Stimulated activated CD8-positive, alpha-beta memory T cell treated with anti-CD3 and anti-CD28 coated beads, Interleukin-12 subunit alpha, Interleukin-12 subunit beta, amount 100 ng/mL, for 24 hours (primary cell): ENCODE data around the gene COL27A1.

Source experiments
- DNase-seq: peaks from one replicate; pipeline ENCODE4 v3.0.0-alpha.2; 2020; ENCODE audit errors: extremely low read depth

COL27A1 gene

DNA sequence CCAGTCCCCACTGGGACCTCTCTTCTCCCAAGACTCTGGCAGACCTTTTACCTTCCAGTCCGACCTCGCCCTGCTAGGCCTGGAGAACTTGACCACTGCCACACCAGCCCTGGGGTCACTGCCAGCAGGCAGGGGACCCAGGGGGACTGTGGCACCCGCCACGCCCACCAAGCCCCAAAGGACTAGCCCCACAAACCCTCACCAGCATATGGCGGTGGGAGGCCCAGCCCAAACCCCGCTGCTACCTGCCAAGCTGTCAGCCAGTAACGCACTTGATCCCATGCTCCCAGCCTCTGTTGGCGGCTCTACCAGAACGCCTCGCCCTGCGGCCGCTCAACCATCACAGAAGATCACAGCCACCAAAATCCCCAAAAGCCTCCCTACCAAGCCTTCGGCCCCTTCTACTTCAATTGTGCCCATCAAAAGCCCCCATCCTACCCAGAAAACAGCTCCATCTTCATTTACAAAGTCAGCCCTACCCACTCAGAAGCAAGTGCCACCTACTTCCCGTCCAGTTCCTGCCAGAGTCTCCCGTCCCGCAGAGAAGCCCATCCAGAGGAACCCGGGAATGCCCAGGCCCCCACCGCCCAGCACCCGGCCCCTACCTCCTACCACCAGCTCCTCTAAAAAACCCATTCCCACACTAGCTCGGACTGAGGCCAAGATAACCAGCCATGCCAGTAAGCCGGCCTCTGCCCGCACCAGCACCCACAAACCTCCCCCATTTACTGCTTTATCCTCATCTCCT is 13.1 kb downstream of the COL27A1 start:
- DNase-seq, result no peak

DNA sequence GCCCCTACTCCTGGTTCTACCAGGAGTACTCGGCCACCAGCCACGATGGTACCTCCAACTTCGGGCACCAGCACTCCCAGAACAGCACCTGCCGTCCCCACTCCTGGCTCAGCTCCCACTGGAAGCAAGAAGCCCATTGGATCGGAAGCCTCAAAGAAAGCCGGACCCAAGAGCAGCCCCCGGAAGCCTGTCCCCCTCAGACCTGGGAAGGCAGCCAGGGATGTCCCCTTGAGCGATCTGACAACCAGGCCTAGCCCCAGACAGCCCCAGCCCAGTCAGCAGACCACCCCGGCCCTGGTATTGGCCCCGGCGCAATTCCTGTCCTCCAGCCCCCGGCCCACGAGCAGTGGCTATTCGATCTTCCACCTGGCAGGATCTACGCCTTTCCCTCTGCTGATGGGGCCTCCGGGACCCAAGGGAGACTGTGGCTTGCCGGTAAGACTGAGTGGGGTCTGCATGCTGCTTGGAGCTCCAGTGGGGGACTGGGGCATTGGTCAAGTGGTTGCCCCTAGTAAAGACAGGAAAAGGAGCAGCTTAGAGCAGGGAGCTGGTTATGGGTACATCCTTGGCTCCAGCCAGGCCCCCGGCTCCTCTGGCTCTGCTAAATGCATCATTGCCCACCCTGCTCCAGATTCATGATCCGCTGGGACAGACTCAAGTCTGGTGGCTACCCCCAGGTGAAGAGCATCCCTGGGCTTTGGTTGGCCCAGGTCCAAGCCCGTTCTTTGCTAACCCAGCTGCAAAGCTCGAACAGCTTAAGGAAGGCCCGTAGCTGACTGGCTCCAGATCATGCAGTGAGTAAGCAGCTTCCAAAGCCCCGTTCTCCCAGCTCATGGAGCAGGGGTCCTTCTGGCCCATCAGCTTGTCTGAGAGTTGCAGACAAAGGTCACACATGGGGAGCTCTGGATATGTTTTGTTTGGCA is 14.0 kb downstream of the COL27A1 start:
- no peak for DNase-seq

DNA sequence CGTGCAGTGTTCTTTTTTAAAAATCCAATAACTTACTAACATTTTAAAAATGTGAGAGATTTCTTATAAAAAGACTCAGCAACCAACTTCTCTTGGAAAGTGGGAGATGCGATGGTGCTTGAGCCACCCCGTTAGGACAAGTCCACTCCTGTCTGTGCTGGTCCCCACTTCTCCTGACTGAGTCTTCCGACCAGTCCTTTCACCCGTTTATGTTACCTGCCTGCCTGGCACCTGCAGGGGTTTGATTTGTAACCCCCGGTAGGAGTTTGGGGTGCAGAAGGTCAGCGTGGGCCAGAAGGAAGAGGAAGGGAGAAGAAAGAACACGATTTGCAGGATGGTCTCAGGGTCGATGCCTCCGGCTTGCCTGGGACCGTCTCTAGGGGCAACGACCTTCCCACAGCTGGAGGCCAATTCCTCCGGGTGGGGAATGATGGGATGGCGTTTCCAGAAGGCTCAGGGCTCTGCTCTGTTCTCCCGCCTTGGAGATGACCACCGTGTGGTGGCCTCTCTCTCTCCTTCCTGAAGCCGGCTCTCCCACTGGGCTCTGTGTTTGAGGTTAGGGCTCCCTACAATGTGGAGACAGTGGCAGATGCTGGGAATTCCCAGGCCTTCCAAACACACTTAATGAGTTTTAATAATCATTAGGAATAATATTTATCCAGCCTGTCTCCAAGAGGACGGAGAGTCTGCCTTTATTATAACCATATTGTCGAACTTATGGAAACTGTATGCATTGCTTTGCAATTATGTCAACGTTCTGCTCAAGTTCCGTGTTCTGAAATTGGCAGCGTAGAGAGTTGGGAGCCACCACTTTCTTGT is 14.8 kb downstream of the COL27A1 start:
- no peak for DNase-seq

DNA sequence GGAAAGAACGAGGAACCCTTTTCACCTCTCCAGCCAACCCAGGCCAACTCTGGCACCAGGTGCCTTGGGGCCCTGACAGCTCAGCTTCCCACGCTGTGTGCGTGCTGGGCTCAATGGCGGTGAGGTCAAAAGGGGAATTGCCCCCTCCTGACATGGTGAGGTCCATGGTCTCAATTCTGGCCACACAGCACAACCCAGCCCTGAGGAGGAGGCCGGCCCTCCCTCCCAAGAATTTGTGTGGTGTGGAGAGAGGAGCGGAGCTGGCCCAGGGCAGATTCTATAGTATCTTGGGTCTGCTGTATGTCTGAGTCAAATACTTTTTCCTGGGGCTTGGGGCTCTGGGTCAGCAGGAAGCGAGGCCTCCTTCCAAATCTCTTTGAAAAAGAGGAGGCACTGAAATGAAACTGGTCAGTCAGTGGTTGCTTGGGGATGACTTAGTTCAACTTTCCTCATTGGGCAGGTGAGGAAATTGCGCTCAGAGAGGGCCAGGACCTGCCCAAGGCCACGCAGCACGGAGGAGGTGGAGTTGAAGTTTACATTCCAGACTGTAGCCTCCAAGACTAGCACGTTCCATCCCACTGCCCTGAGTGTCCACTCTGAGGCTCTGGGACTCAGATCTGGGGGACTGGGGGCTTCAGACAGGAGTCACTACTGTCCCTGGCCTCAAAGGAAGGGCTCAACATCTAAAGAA is 15.6 kb downstream of the COL27A1 start:
- no peak for DNase-seq

DNA sequence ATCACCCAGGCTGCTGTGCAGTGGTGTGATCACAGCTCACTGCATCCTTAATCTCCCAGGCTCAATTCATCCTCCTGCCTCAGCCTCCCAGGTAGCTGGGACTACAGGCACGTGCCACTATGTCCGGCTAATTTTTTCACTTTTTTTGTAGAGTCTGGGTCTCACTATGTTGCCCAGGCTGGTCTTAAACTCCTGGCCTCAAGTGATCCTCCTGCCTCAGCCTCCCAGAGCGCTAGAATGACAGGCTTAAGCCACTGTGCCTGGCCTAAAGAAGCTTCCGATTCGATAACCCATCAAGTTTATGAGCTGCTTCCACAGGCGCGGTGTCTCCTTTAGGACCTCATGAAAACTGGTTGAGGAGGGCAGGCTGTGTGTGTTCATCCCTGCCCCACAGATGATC is 16.2 kb downstream of the COL27A1 start:
- no peak for DNase-seq

DNA sequence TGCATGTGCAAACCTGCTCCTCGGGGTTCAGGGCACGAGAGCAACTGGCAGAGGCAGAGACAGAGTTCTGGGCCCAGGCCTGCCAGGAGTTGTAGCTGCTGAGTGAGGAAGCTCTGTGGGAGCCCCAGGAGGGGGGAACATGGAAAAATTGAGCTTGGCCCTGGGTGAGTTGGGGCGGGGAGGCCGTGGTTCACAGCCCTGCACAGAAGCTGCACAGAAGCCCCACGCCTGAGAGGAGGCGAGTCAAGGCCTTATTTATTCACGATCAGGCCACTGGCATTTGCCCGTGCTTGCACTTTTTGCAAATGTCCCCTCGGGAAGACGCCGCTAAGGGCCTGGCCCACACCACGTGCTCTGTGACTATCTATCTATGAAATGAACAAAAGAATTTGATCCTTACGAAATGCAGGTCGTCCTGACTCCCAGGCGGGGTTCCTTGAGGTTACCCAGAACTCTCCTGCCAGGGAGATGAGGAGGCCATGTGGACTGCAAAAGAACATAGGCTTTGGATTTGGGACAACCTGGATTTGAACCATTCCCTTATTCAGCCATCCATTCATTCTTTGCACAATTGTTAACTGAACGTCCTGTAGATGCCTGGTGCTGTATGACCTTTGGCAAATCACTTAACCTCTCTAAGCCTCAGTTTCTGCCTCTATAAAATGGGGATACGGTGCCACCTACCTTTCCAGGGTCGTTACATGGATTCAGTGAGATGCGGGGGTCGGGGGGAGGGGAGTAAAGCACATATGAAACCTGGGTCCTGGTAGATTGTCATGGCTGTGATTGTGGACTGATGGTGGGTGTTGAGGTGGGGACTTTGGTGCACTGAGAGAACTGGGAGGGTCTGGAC is 17.9 kb downstream of the COL27A1 start:
- DNase-seq, result no peak

DNA sequence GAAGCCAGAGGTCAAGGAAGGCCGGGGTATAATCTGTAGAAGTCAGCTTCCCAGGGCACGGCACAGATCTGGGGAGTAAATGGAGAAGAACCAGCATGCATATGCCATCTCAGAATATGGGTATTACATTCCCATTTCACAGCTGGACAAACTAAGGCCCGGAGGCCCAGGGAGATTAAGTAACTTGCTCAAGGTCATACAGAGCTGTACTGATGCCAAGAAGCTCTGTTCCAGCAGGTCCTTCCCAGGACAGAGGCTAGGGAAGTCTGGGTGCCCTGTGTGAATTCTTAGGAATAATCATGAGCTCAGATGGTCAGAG is 19.2 kb downstream of the COL27A1 start:
- DNase-seq, result no peak

DNA sequence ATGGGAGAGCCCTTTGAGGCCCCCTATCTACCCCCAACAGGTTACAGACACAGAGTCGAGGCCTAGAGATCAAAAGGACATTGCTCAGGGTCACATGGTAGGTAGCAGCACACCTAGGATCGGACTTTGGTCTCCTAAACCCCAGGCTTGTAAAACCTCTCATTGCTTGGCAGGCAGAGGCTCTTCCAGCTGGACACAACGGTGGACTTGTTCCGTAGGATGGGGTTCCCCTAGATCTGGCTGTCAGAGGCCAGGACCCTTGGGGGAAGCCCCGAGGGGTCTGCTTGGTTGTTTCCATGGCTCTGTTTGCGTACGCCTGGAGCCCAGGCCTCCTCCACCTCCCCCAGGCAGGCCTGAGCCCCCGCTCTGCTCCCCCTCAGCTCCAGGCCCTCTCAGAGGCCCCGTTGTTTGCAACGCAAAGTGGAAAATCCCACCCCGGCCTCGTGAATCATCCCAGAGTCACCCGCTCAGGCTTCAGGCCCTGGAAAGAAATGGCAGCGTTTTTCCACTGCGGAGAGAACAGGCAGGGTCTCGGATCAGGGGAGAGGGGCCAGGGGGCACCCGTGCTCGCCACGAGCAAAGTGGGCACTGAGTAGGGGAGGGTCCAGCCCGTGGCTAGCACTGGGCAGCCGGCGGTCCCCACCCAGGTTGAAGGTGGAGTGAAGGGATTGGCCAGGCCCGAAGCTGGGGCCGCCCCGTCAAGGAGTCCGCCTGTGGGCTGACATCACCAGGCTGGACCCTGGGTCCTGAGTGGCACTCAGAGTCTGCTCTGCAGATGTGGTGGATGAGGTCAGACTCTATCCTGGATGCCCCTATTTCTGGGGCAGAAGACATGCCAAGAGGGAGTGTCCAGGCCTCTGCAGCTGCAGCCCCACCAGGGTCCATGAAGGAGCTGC is 19.8 kb downstream of the COL27A1 start:
- DNase-seq, result no peak

DNA sequence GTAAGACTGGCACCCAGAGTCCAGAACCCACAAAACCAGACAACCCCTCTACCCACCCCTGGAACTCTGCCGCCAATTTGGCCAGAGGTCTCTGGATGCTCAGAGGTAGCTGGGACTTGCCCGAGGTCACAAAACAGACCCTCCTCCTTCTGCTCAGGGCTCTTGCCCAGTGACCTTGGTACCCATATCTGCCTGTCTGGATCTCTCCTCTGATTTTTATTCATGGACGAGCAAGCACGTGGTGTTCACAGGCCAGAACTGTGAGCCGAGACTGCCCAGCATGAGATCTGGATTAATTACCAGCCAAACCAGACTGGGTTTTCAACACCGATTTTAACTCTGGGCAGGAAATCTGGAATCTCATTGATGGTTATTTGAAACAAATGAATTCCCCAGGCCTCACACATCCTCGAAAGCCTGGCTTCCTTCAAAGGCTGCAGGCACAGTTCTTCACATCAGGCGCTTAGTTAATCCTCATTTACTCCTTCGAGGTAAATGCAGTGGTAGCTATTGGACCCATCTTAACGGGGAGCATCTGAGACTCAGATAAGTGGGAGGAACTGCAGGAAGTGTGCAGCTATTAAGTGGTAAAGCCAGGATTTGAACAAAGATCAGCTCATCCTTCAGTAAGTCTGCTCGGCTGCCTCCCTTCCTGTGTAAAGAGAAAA is 21.4 kb downstream of the COL27A1 start:
- no peak for DNase-seq

DNA sequence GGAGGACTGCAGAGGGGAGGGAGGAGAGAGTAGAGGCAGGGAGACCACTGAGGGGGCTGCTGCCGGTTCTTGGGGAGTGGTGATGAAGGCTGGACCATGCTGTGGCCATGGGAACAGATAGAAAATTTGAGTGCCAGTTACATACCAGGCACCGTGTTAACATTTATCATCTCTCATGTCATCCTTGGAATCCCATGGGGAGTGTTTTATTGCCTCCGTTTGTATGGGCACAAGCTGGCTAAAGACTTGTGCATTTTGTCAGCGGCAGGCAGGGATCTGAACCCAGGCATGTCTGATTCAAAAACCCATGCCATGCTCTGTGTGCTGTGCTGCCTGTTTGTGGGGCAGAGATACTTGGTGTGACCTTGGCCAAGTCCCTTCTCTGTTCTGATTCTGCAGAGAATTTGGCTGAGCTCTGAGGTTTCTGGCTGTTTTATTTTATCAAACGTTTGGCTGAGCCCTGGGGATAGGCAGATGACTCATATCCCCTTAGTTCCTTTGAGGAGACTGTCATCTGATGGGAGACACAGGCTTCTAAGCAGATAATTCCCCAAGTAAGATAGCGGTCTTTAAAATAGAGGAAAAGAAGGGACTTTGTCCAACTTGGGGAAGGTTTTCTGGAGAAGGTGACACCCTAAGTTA is 22.2 kb downstream of the COL27A1 start:
- DNase-seq, result no peak

DNA sequence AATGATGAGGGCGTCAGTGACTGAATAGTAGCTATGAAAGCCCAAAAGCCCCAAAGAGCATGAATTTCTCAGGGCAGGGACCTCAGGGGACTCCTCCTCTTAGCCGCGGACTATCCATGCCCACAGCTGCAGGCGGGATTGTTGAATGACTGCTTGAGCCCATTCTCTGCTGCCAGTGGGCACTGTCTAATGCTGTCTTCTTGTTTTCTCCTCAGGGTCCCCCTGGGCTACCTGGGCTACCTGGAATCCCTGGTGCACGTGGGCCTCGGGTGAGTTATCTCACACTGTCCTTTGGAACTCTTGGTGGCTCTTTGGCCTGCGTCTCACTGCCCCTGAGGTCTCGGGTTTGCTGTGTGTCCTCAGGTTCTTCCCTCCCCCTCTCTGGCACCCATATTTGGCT is 22.7 kb downstream of the COL27A1 start:
- DNase-seq, result no peak

DNA sequence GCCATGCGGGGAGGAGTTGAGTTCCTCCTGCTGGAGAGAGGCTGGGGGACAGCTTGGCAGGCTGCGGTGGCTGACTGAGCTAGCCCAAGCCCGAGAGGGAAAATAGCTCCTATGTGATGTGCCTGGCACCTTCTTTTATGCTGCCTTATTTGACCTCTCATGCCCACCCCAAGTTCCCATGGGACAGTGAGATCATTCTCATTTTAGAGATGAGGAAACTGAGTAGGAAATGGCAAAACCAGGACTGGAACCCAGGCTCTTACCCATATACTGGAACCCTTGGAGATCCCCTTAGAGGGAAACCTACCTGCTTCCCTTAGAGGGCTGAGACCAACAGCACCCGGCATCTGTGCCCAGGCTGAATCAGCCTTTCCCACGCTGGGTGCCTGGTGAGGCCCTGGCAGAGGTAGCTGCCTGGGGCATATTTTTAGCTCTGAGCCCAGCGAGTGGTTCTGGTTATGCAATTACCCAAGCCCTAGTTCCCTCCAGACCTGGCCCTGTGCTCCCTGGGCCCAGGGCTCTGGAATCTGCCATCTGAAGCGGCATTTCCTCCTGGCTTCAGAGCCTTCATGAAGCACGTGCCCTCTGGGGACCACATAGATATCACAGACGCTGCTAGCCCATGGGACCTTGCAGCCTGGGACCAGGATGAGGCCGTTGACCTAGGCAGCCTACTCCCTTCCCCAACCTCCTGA is 23.6 kb downstream of the COL27A1 start:
- no peak for DNase-seq

DNA sequence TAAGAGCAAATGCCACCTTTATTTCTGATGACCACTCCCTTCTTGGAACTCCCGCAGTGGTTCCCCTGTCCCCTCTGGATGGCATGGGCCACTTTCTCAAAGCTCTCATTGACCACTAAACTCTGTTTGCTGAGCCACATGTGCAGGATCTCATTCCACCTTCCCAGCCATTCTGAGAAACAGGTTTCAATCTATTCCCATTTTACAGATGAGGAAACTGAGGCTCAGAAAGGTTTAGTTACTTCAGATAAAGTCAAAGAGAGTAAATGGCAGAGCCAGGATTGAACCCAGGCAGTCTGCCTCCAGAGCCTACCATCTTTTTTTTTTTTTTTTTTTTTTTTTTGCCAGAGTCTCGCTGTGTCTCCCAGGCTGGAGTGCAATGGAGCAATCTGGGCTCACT is 24.2 kb downstream of the COL27A1 start:
- no peak for DNase-seq

DNA sequence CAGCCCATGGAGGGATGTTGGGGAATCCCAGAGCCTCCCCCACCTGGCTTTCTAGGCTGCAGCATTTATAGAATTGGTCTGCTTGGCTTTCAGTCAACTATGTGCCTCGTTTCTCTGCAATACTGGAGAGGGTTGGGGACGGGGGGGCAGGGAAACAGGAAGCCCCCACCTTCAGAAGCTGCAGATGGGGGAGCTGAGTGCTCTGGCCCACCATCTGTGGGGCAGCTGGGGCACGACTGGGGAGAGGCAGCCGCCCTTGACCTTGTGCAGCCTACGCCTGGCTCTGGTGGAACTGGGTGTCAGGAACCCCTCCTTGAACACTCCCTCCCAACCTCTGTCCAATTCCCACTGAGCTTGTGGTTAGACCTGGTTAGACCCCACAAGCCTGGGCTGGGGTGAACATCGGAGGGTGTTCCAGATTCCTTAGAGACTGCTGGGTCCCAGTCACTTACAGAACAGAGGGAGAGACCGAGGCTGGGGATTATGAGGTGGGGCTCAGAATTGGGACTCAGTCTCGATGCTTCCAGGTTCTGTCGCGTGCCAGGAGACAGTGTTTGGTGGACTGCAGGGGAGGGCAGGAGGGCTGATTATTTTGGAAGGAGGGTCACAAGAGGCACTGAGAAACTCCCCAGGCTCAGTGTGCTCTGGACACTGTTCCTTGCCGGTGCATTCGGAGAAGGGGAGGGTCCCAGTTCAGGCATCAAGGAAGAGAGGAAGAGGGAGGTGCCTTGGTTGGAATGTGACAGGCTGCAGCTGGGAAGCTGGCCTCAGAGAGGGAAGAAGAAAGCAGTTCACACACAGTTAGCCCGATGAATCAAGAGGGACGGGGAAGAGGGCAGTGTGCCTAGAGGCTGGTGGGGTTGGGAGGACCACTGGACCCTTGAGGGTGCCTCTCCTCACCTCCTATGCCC is 25.6 kb downstream of the COL27A1 start:
- no peak for DNase-seq

DNA sequence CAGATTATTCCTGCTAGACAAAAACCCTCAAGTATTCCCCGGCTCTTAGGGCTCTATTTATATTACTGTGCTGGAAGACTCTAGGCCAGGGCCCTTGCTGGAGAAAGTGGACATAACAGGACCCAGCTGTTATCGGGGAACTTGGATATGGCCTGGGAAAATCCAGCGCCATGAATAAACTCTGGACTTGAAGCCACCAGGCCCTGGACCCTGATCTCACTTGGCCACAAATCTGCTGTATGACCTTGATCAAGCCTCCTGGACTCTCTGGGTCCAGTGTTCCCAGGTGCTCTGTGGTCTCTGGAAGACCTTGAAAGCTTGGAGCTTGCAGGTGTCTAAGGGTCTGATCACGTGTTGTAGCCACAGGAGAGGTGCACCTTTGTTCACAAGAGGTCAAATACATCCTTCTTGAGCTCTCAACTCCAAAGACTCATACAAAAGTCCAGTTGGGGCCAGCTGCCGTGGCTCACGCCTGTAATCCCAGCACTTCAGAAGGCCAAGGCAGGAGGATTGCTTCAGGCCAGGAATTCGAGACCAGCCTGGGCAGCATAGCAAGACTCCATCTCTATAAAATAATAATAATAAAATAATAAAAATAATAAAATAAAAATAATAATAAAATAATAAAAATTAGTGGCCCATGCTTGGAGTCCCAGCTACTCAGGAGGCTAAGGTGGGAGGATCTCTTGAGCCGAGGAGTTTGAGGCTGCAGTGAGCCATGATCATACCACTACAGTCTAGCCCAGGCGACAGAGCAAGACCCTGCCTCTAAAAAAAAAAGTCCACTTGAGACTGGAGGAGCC is 26.5 kb downstream of the COL27A1 start:
- DNase-seq, result no peak

DNA sequence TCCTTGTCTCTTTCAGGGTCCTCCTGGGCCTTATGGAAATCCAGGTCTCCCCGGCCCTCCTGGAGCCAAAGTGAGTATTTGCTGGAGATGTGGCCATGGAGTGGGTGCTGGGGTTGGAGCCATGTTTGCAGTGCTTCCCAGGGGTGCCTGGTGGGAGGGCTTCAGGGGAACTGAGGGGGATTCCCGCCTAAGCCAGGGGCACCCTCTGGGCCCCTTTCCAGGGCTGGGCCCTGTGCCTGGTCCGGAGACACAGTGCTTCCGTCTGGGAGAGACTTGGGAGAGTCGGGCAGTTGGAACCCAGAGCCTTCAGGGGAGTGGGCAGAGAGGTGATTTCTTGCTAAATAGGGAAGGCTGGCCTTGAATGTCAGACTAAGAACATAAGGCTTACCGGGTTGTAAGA is 27.7 kb downstream of the COL27A1 start:
- DNase-seq, result no peak
